Fibroblast of peridontal ligament (primary cell): ENCODE data around the gene KIRREL1.
A peak's percentile ranks its signal among the peaks of the same experiment; 100 is the strongest.

Source experiments
- DNase-seq: peaks from one replicate; pipeline ENCODE4 v3.0.0-alpha.2; 2010; ENCODE audit errors: extremely low read depth

KIRREL1 gene

GRCh38 chr1:157993147-157993917 lies at the start of gene KIRREL1:
Gene KIRREL1 (plus strand): TSS chr1:157993645. CDS start chr1:157993677, 32 bp downstream.
- peak; percentile 67 for DNase-seq

- no peak for DNase-seq
Measured at GRCh38 chr1:157944663-157945280, 48.7 kb upstream of the KIRREL1 start.

GRCh38 chr1:157948312-157949073 lies 45.0 kb upstream of the KIRREL1 start:
- peak; percentile 40 for DNase-seq

GRCh38 chr1:157949074-157949354 lies 44.4 kb upstream of the KIRREL1 start:
- DNase-seq = no peak

GRCh38 chr1:157951230-157951629 lies 42.2 kb upstream of the KIRREL1 start:
- DNase-seq = no peak

GRCh38 chr1:157952601-157953000 lies 40.8 kb upstream of the KIRREL1 start:
- DNase-seq = no peak

GRCh38 chr1:157955221-157955620 lies 38.2 kb upstream of the KIRREL1 start:
- no peak for DNase-seq

- DNase-seq = no peak
Measured at GRCh38 chr1:157955857-157956256, 37.6 kb upstream of the KIRREL1 start.

GRCh38 chr1:157956732-157957131 lies 36.7 kb upstream of the KIRREL1 start:
- no peak for DNase-seq

GRCh38 chr1:157958263-157958662 lies 35.2 kb upstream of the KIRREL1 start:
- DNase-seq = no peak

GRCh38 chr1:157959750-157960149 lies 33.7 kb upstream of the KIRREL1 start:
- no peak for DNase-seq

GRCh38 chr1:157960773-157961172 lies 32.7 kb upstream of the KIRREL1 start:
- no peak for DNase-seq

GRCh38 chr1:157961805-157962762 lies 31.4 kb upstream of the KIRREL1 start:
- DNase-seq = peak; percentile 62

GRCh38 chr1:157963713-157964112 lies 29.7 kb upstream of the KIRREL1 start:
- DNase-seq = peak; percentile 69

- no peak for DNase-seq
Measured at GRCh38 chr1:157965584-157965983, 27.9 kb upstream of the KIRREL1 start.

- peak; percentile 5 for DNase-seq
Measured at GRCh38 chr1:157966031-157966537, 27.4 kb upstream of the KIRREL1 start.

GRCh38 chr1:157967205-157967604 lies 26.2 kb upstream of the KIRREL1 start:
- DNase-seq = no peak

GRCh38 chr1:157968508-157968907 lies 24.9 kb upstream of the KIRREL1 start:
- DNase-seq = peak; percentile 50

GRCh38 chr1:157968946-157969345 lies 24.5 kb upstream of the KIRREL1 start:
- peak; percentile 94 for DNase-seq

GRCh38 chr1:157969697-157970485 lies 23.6 kb upstream of the KIRREL1 start:
- DNase-seq = peak; percentile 89

- DNase-seq = no peak
Measured at GRCh38 chr1:157971769-157972168, 21.7 kb upstream of the KIRREL1 start.
